HFFc6 (cell line): ENCODE results near the gene TPST1. TPM values are rescaled to one million over a fixed set of nuclear protein-coding genes. Genes with fewer than 3 reads are reported as not detected.
A peak's percentile ranks its signal among the peaks of the same experiment; 100 is the strongest.
"Not testable (repeated sequence)": the region's sequence is repeated elsewhere in the genome, so short reads cannot be mapped to it uniquely, and the experiment has no call there.

Experiments
- DNase-seq: peaks from one replicate; pipeline ENCODE4 v3.0.0-alpha.2; 2018
- H3K27ac Mint-ChIP-seq: 2 replicates; pipeline ENCODE4 v1.8.0; 2020; ENCODE audit warnings: mild to moderate bottlenecking, mixed read lengths
- H3K27me3 Mint-ChIP-seq: 2 replicates; pipeline ENCODE4 v1.8.0; 2021; ENCODE audit warnings: mild to moderate bottlenecking, moderate library complexity, mixed read lengths; ENCODE audit not compliant: insufficient read depth
- H3K36me3 Mint-ChIP-seq: 2 replicates; pipeline ENCODE4 v1.8.0; 2021; ENCODE audit warnings: low read depth, mixed read lengths
- H3K4me1 Mint-ChIP-seq: 2 replicates; pipeline ENCODE4 v1.8.0; 2020; ENCODE audit warnings: low read depth, mixed read lengths
- H3K4me3 Mint-ChIP-seq: 2 replicates; pipeline ENCODE4 v1.8.0; 2020; ENCODE audit warnings: mild to moderate bottlenecking, moderate library complexity, mixed read lengths
- H3K9me3 Mint-ChIP-seq: 2 replicates; pipeline ENCODE4 v1.8.0; 2020; ENCODE audit warnings: mild to moderate bottlenecking, mixed read lengths
- CTCF ChIP-seq: fragments of 200-600 bp; sonication (generic); IDR thresholded peaks from 2 replicates; pipeline ENCODE4 v1.5.0; 2021; ENCODE audit warnings: antibody characterized with exemption, mild to moderate bottlenecking
- total RNA-seq, 6 experiments: library from RNA; stranded (reverse); fragmentation: NEBNext Ultra II Directional; extraction: Animal tissue kit (Norgen Biotek cat#: 25700); gene quantifications; 2 replicates in 1 of 6; 3 replicates in 5 of 6; pipeline ENCODE4 v1.2.3, GENCODE V29; 2021

Gene TPST1
- total RNA-seq, 6 experiments from 2014 or later: 21.7 to 36.1 (median 29.2) TPM

GRCh38 chr7:66167773-66168387, 37.3 kb upstream of the TPST1 start:
- no peaks in the 10 kb centered on the region; the same call in 1 of the 2 replicates for H3K27me3 Mint-ChIP-seq
- peaks cover 5% of the 10 kb centered on the region for H3K9me3 Mint-ChIP-seq
- H3K36me3 Mint-ChIP-seq: no peaks in the 10 kb centered on the region
- peak; percentile 93 for DNase-seq
- H3K27ac Mint-ChIP-seq: peak overlapping the region; percentile 33; the same call in 1 of the 2 replicates
- peaks cover 22% of the 10 kb centered on the region for H3K4me1 Mint-ChIP-seq
- H3K4me3 Mint-ChIP-seq: no peak overlapping the region
- no peak for TF ChIP-seq CTCF

GRCh38 chr7:66169616-66170015, 35.5 kb upstream of the TPST1 start:
- no peak for TF ChIP-seq CTCF
- Mint-ChIP-seq H3K27me3 (no peaks in the 10 kb centered on the region), H3K4me3 (no peak overlapping the region), H3K4me1 (peaks cover 22% of the 10 kb centered on the region), H3K36me3 (no peaks in the 10 kb centered on the region), H3K9me3 (peaks cover 5% of the 10 kb centered on the region), H3K27ac (no peak overlapping the region)
- DNase-seq: no peak

GRCh38 chr7:66170309-66171231, 34.6 kb upstream of the TPST1 start:
- no peaks in the 10 kb centered on the region for H3K36me3 Mint-ChIP-seq
- H3K27me3 Mint-ChIP-seq: no peaks in the 10 kb centered on the region
- no peak overlapping the region for H3K4me3 Mint-ChIP-seq
- H3K9me3 Mint-ChIP-seq: peaks cover 5% of the 10 kb centered on the region
- TF ChIP-seq CTCF: no peak
- no peak overlapping the region; the same call in 1 of the 2 replicates for H3K27ac Mint-ChIP-seq
- peaks cover 22% of the 10 kb centered on the region for H3K4me1 Mint-ChIP-seq
- no peak for DNase-seq

GRCh38 chr7:66172536-66173401, 32.4 kb upstream of the TPST1 start:
- H3K27ac Mint-ChIP-seq, H3K27me3 Mint-ChIP-seq, H3K36me3 Mint-ChIP-seq, H3K9me3 Mint-ChIP-seq, DNase-seq, H3K4me3 Mint-ChIP-seq: not testable (repeated sequence)
- peaks cover 15% of the 10 kb centered on the region for H3K4me1 Mint-ChIP-seq

- DNase-seq: no peak
- TF ChIP-seq CTCF: no peak
- peaks cover 8% of the 10 kb centered on the region for H3K4me1 Mint-ChIP-seq
- no peak overlapping the region for H3K4me3 Mint-ChIP-seq
- H3K27me3 Mint-ChIP-seq: no peaks in the 10 kb centered on the region
- H3K36me3 Mint-ChIP-seq: no peaks in the 10 kb centered on the region
- no peak overlapping the region for H3K27ac Mint-ChIP-seq
- peaks cover 5% of the 10 kb centered on the region for H3K9me3 Mint-ChIP-seq
Measured at GRCh38 chr7:66173856-66174255, 31.3 kb upstream of the TPST1 start.

GRCh38 chr7:66175006-66175405, 30.1 kb upstream of the TPST1 start:
- not testable (repeated sequence) for H3K27ac Mint-ChIP-seq

More at GRCh38 chr7:66175006-66175405, 30.1 kb upstream of the TPST1 start:
- not testable (repeated sequence) for H3K36me3 Mint-ChIP-seq, DNase-seq, H3K27me3 Mint-ChIP-seq, H3K9me3 Mint-ChIP-seq, H3K4me1 Mint-ChIP-seq, H3K4me3 Mint-ChIP-seq
